Epidermal melanocyte (primary cell): ENCODE measurements around the gene GALNT10.

Experiments
- DNase-seq: peaks from one replicate; pipeline ENCODE4 v3.0.0; 2011; ENCODE audit warnings: low spot score; ENCODE audit not compliant: insufficient read length

The GALNT10 gene

GRCh38 chr5:154321546-154321945, 131.0 kb downstream of the GALNT10 start:
- DNase-seq: no peak

- no peak for DNase-seq
Measured at GRCh38 chr5:154324033-154324432, 133.5 kb downstream of the GALNT10 start.

DNA sequence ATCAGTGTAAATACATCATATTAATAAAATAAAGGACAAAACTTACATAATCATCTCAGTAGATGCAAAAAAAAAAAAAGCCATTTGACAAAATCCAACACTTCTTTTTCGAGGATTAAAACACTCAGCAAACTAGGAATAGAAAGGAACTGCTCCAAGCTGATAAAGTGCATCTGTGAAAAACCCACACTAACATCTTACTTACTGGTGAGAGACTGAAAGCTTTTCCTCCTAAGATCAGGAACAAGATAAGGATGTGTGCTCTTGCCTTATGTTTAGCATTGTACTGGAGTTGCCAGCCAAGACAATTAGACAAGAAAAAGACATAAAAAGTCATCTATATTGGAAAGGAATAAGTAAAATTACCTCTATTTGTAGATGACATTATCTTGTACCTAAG, 135.0 kb downstream of the GALNT10 start:
- no peak for DNase-seq

GRCh38 chr5:154329062-154329461, 138.5 kb downstream of the GALNT10 start:
- no peak for DNase-seq

- DNase-seq: no peak
Measured at GRCh38 chr5:154329519-154330040, 139.0 kb downstream of the GALNT10 start.

DNA sequence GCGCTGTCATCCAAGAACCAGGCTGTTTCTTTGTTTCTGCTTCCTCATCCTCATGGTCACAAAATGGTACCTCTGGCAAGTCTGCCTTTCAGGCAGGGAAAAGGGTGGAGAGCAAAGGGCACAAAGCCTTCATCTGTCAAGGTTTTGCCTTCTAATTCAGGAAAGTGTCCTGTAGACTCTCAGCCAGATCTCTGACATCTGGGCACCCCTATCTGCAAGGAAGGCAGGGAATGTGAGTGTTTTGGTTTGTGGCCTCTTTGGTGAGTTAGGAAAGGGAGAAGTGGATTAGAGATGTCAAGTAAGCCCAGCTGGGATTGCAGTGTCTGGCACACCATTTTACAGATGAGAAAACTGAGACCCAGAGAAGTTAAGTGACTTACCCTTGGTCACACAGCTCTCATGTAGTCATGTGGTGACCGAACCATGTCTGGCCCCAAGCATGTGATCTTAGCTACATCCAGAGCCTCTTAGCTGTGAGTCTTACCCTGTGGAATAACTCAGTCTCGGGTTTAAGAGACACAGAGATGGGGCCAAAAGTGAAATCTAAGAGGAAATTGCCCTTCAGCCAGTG, 139.6 kb downstream of the GALNT10 start:
- DNase-seq: no peak

DNA sequence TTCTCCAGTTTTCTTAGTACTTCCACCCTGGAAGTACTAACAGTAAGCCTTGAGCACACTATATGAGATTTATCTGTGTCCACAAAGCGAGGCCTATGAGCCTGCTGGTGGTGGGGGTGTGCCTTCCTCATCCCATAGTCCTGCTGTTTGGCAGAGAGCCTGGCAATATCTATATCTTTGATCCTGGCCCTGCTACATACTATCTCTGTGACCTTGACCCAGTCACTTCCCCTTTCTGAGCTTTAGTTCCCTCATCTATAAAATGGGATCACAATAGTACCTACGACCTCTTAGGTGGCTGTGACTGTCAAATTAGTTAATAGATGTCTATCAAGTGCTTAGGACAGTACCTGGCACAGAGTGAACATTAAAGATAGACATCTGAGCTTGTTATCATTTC, 140.7 kb downstream of the GALNT10 start:
- DNase-seq: no peak

DNA sequence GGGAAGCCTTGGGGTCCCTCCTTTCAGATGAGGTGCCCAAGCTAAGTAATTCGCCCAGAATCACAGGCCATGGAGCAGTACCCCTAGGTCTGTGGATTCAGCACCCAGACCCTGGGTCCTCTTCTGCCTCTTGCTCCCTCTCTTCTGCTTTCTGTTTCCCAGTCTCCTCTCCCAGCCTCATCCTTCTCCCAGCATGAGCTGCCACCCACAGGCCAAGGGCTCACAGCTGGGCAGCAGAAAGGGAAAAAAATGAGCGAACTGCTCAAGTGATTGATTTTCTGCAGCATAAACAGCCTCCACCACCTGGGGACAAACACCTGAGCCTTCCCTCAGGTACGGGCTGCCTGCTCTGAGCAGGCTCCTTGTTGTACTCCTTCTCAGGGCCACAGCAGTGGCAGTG, 141.4 kb downstream of the GALNT10 start:
- no peak for DNase-seq

- no peak for DNase-seq
Measured at GRCh38 chr5:154332451-154332850, 141.9 kb downstream of the GALNT10 start.

GRCh38 chr5:154333016-154333415, 142.5 kb downstream of the GALNT10 start:
- DNase-seq: no peak

DNA sequence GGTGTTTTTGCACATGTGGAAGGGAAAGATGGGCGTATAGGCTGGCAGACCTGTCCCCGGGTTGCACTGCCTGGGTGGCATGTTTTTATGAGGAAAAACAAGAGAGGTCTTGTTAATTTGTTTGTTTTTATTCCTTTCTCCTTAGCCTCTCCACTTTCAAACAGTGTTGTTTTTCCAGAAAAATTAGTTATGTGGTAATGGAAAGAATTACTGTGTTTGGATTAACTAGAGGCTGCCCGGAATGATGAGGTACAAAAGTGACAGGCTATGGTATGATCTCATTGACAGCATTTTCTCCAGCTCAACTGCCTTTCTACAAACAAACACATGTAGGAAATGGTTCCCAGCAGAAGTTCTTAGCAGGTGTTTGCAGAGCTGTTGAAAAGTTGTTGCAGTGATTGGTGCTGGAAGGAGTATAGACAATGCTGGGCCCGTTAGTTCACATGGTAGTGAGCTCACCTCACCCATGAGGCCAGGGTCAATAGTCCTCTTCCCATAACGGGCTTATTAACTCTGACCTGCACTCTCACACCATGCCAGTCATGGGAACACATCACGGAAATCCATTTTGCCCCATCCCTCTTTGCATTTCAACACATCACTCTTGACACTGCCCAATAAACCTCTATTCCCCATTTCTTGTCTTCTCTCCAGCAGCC, 144.0 kb downstream of the GALNT10 start:
- DNase-seq: no peak

- DNase-seq: no peak
Measured at GRCh38 chr5:154335065-154335448, 144.5 kb downstream of the GALNT10 start.

GRCh38 chr5:154341620-154342019, 151.1 kb downstream of the GALNT10 start:
- DNase-seq: no peak

DNA sequence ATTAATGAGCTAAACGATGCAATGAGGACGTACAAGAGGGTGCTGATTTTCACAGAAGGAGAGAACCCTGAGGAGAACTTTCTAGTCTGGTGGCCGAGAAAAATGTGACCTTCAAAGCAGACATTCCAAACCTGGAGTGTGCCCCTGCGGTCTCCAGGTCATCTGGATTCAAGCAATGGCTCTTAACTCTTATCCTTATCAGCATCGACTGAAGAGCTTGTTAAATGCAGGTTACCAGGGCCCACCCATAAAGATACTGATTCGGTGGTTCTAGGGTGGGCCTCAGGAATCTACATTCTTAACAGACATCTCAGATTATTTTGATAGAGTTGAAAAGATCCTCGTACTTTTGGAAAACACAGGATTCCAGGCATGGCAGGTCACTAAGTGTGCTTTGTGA, 151.7 kb downstream of the GALNT10 start:
- DNase-seq: no peak

GRCh38 chr5:154342963-154343362, 152.4 kb downstream of the GALNT10 start:
- DNase-seq: no peak

GRCh38 chr5:154344461-154344860, 153.9 kb downstream of the GALNT10 start:
- no peak for DNase-seq

GRCh38 chr5:154345255-154345952, 154.9 kb downstream of the GALNT10 start:
- no peak for DNase-seq

DNA sequence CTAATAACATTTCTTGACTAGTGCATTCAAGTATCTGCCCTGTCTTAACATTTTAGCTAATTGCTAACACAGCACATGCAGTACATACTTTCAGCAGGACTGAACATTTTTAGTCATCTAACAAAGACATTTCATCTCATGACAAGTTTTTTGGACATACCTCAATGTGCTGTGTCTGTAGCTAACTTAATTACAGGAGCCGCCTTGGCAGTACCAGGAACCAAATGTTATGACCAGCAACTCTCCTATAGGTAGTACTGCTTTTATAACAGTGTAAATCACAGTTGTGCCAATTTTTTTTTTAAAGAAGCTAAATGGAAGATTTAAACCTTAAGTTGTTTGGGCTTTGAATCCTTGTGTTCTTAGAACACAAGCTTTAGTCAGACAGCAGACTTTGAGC, 155.9 kb downstream of the GALNT10 start:
- DNase-seq: no peak

DNA sequence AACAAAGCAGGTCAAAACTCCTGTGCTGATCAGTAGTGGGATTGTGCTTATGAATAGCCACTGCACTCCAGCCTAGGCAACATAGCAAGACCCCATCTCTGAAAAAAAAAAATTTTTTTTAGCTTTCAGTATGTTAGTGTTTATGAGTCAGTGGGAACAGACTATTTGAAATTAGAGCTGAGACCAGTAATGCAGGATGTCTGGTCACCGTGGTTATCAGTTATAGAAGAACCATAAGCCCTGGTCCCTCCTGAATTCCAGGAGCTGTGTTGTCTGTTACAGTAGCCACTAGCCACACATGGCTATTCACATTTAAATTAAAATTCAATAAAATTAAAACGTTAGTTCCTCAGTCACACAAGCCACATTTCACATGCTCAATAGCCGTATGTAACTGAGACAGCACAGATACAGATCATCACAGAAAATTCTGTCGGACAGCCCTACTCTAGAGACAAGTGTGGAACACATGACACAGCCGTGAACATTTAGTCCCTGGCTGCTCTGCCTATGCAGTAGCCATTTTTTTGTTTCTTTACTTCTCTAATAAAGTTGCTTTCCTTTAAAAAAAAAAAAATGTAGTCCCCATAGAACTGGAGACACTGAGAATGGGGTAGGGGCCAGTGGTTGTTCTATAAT, 159.2 kb downstream of the GALNT10 start:
- no peak for DNase-seq

DNA sequence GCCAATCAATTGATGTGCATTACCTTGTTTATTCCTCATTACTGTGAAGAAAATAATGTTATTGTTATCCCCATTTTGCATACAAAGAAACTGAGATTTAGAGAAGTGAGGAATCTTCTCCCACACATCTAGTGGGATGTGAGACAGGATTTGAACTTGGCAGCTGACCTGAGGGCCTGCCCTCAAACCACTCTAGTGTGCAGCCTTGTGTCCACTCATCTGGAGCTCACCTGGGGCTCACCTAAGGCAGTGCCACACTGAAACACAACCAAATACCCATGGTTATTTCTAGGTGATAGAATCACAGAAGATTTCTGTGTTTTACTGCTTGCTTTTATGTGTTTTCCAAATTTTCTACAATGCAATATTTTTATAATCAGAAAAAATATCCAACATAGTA, 160.6 kb downstream of the GALNT10 start:
- DNase-seq: no peak

DNA sequence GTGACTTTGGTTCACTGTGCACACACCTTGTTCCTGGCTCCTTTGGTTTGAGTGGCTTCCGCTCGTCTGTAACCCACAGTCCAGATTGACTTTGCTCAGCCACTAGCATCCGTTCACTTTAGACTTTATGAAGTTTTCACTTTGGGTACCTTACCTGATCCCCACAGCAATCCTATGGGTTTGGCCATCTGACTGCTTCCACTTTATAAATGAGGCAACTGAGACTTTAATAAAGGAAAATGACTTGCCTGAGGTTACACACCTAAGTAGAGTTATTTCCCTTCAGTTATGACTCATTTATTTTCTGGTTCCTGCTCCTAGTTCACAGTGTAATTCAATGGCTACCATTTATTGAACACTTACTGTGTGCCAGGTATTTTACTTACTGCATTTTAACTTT, 161.0 kb downstream of the GALNT10 start:
- DNase-seq: no peak

DNA sequence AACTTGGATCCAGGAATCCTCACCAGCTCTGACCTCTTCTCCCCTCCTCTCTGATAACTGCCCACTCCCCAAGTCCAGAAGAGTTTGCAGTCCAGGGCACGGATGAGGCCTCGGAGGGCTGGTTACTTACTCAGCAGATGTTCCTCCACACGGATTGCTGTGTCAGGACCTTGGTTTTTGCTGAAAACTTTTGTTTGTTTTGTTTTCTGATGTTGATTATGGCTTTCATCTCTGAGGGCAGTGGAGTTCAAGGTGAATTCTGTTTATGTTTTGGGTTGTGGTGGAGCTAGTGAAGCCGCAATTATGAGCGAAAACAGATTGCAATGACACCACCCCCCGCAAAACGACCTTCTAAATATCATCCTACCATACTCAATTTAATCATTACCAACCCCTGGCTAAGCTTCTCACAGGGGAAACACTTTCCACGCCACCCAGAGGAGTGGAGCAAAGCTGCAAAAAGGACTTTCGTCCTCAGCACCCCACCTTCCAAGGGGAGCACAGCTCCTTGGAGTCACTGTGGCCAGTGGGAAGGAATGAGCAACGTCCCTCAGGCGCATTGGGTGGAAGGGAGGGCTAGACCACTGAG, 162.5 kb downstream of the GALNT10 start:
- no peak for DNase-seq
